Skin epidermis (tissue), 12 donors: Measurements from ENCODE around the gene SULT1C3.

Experiments
- H3K27ac ChIP-seq, 21 experiments: fragments of 200-600 bp; sonication (generic) in 11 of 21; one replicate each; pipeline ENCODE4 v1.5.0; 2020; ENCODE audit warnings: mild to moderate bottlenecking in 3 of 21, inconsistent platforms in 2 of 21, moderate library complexity in 2 of 21
- H3K4me3 ChIP-seq, 7 experiments: fragments of 200-600 bp; sonication (generic) in 2 of 7; one replicate each; pipeline ENCODE4 v1.5.0; 2020; ENCODE audit warnings: inconsistent platforms in 2 of 7, mild to moderate bottlenecking in 2 of 7, moderate library complexity in 1 of 7

Gene SULT1C3

DNA sequence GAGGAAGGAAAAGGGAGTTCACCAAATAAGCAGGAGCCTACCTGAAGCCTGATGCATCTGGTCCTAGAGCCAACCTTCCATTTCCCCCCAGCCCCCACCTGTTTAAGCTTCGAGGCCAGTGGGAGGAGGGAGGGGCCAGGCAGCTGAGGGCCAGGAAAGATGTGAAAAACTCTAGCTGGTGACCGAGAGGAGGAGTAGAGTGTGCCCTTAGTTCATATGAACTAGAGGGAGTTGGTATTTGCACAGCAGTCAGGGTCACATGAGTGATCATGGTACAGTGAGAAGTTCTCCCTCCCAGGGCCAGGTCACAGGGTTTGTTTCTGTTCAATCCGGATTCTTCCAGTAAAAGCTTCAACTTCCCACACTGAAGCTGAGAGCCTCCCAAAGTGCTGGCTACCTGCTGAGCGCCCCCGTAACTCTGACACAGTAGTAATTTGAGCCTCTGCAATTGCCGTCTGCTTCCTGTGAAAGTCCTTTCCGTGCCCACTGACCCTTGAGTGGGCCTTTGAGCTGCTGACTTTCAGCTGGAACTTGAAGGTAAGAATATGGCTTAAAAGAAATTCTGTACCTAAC is 48.9 kb downstream of the SULT1C3 start, which contains the start of gene SULT1C2:
SULT1C2 (plus strand) TSS at position 362 of the 573 bp plus-strand sequence. CDS start 4,773 bp downstream, outside the sequence.
- Histone ChIP-seq H3K4me3 (no peak within 1 kb of the TSS), H3K27ac (no peak within 1 kb of the TSS)

DNA sequence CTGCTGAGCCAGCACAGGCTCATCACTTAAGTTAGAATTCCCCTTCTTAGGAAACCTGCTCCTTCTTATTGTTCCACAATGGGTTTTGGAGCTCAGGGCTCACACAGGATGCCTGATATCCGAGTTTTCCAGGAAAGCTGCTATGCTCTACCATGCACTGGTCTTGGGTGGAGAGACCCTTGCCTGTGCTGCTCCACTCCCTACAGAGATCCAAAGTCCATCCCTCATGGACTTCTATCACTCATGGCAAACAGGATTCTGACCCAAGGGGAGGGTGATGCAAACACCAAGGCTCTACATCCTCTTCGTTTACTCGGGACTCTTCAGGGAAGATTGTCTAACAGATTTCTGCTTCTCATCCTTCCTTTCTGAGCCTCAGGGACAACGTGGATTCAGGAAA is 54.1 kb downstream of the SULT1C3 start:
- no peak overlapping the region for H3K4me3 ChIP-seq

DNA sequence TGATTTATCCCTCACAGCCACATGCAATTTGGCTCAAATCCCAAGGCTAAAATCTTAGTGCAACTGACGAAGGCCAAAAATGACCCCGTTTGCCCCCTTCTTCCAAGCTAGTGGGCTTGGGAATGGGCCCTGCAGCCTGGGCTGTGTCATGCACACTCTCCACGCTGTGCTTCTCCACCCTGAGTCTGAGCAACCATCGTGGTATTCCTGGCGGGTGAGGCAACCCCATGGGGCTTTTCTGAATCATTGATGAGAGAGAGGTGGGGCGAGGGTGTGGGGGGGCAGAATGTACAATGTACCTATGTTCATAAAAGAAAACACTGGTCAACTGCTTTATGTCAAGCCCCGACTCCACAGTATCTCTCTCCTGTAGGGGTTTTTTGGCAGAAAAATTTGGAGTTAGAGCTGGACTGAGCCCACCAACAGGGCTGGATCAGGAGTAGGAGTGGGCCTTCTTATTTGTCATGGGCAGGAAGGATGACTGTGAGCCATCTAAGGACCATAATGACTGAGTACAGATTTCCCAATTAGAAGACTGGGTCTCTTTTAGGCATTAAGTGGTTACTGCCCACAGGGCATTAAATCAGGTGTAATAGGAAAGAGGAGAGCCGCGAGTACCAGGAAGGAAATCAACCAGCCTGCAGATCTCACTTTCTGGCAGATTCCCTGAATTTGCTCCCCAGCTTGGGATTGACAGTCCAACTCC is 57.8 kb downstream of the SULT1C3 start:
- Histone ChIP-seq H3K4me3 (no peak overlapping the region), H3K27ac (no peak overlapping the region)

More for the DNA sequence above, 54.1 kb downstream of the SULT1C3 start:
- no peak overlapping the region for H3K27ac ChIP-seq

DNA sequence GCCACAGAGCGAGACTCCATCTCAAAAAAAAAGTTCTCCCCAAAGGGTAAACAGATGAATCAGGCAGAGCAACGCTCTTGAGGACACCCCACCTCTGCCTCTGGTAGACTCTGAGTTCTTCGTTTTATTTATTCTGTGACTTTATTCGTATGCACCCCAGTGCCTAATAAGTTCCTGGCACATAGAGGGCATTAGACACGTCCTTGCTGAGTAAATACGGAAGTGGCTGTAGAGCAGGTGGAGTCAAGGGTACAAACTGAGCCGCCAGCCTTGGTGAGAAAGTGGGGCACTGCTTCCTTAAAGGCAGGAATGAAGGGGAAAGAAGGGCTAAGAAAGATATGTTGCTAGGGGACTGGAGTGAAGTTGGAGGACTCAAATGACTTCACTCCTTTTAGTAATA is 61.8 kb downstream of the SULT1C3 start:
- Histone ChIP-seq H3K27ac (no peak overlapping the region), H3K4me3 (no peak overlapping the region)

DNA sequence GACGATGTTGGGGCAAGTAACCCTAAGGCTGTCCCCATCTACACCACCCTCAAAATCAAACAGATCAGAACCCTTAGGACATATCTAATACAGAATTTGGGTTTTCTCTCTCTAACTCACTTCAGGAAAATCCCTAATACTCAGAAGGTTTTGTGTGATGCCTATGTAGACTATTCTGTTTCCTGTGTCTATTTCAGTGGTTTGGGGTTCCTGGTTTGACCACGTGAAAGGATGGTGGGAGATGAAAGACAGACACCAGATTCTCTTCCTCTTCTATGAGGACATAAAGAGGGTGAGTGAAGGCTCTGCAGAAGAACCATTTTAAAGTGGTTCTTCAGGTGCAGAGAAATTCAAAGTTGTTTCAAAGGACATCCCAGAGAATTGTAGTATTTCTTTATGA is 65.2 kb downstream of the SULT1C3 start:
- no peak overlapping the region for H3K27ac ChIP-seq
- no peak overlapping the region for H3K4me3 ChIP-seq

DNA sequence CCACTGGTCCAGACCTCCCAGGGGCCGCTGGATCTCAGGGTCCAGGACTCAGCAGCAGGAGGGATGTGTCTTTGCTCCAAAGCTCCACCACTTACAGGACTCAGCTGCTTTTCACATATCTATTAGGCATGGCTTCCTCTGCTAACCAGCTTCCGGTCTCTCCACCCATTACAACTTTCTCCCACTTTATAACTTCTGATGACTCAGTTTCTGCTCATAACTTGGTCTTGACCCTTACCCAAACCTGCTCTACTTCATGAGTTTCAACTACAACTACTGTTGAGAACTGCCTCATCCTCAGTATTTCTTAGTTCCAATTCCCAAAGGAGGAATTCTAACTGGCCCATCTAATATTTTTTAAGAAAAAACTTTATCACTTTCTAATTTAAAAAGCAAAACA is 66.1 kb downstream of the SULT1C3 start:
- no peak overlapping the region for H3K4me3 ChIP-seq
- no peak overlapping the region for H3K27ac ChIP-seq

DNA sequence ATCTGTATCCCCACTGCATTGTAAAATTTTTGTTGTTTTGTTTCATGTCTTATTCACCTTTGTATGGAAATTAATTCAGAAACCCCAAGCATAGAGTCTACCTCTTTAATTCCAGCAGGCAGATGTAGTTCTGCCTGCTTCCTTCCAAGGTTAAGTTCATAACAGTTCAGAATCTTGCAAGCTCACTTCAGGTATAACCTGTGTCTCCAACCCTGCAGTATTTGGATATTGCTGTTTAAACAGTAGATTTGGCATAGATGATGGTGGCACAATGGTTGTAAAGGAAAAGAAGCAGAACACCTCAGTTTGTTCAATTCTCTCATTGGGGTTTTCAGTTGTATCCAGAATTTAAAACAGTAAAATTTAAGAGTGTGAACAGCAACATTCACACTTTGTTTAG is 70.1 kb downstream of the SULT1C3 start:
- no peak overlapping the region for H3K4me3 ChIP-seq
- H3K27ac ChIP-seq: no peak overlapping the region
